Activated T-cell treated with anti-CD3 and anti-CD28 coated beads for 1 hour (primary cell): ENCODE results near the gene ZNF354B.

Source experiments
- DNase-seq: peaks from one replicate; pipeline ENCODE4 v3.0.0-alpha.2; 2020; ENCODE audit warnings: low read depth

Gene ZNF354B

GRCh38 chr5:178883815-178884430 is 24.2 kb downstream of the ZNF354B start:
- no peak for DNase-seq

- DNase-seq = no peak
Observed at GRCh38 chr5:178895615-178896571, 36.1 kb downstream of the ZNF354B start, which contains the start of gene ZFP2. Gene ZFP2 (plus strand): TSS chr5:178895913. CDS start chr5:178931314, 35,401 bp downstream.

- DNase-seq = no peak
Observed at GRCh38 chr5:178899289-178899688, 39.5 kb downstream of the ZNF354B start.

- no peak for DNase-seq
Observed at GRCh38 chr5:178902849-178903248, 43.1 kb downstream of the ZNF354B start.

GRCh38 chr5:178931846-178932760 is 72.3 kb downstream of the ZNF354B start:
- DNase-seq = no peak
